H1 (cell line): ENCODE data around the gene AEBP1. TPM values are rescaled to one million over a fixed set of nuclear protein-coding genes. Genes with fewer than 3 reads are reported as not detected.

ENCODE experiments used
- CTCF ChIA-PET: fragments of 300-600 bp; sonication (Branson Sonifier 250); formaldehyde crosslinking; loops from one replicate; lab custom pipeline; 2021; ENCODE audit not compliant: partially characterized antibody; lab: Charles Lee
- POLR2A ChIA-PET: fragments of 300-600 bp; sonication (Branson Sonifier 250); formaldehyde crosslinking; loops from one replicate; lab custom pipeline; 2021; ENCODE audit warnings: inconsistent platforms; ENCODE audit not compliant: partially characterized antibody; lab: Charles Lee
- DNase-seq, 2 experiments: peaks; one replicate each; pipeline versions ENCODE4 v3.0.0 to v3.0.0-alpha.2; 2010 to 2022; ENCODE audit warnings: low spot score in 2 of 2, low read depth in 1 of 2, mixed read lengths in 1 of 2
- FAIRE-seq: peaks from 2 replicates; lab custom pipeline; 2011; peaks lifted over from hg19 to GRCh38; lab: Jason Lieb, UNC
- H2AFZ ChIP-seq: 2 replicates; pipeline ENCODE4 v1.8.1; 2012; ENCODE audit warnings: low read length, inconsistent platforms
- H2AK5ac ChIP-seq: 2 replicates; pipeline ENCODE4 v1.6.1; 2013; ENCODE audit warnings: low read depth, low read length
- H2BK120ac ChIP-seq: replicated peaks from 2 replicates; pipeline ENCODE3; 2013; ENCODE audit warnings: low read depth, low read length, inconsistent platforms
- H2BK12ac ChIP-seq: 2 replicates; pipeline ENCODE4 v1.6.1; 2013; ENCODE audit warnings: low read depth, low read length
- H2BK15ac ChIP-seq: 2 replicates; pipeline ENCODE4 v1.6.1; 2013; ENCODE audit warnings: low read length
- H2BK20ac ChIP-seq: 2 replicates; pipeline ENCODE4 v1.6.1; 2013; ENCODE audit warnings: low read length
- H2BK5ac ChIP-seq: 2 replicates; pipeline ENCODE4 v1.6.1; 2013; ENCODE audit warnings: low read depth, low read length
- H3K14ac ChIP-seq: 2 replicates; pipeline ENCODE4 v1.6.1; 2013; ENCODE audit warnings: inconsistent platforms; ENCODE audit not compliant: insufficient read length
- H3K18ac ChIP-seq: 2 replicates; pipeline ENCODE4 v1.6.1; 2013; ENCODE audit warnings: low read length; ENCODE audit errors: extremely low read depth
- H3K23ac ChIP-seq: 2 replicates; pipeline ENCODE4 v1.6.1; 2013; ENCODE audit warnings: inconsistent platforms; ENCODE audit not compliant: insufficient read length
- H3K23me2 ChIP-seq: 2 replicates; pipeline ENCODE4 v1.6.1; 2013; ENCODE audit warnings: low read depth, low read length
- H3K27ac ChIP-seq: 2 replicates; pipeline ENCODE4 v1.6.1; 2011; ENCODE audit warnings: low read depth, low read length, inconsistent platforms
- H3K27me3 ChIP-seq, 4 experiments: replicated peaks in 1 of 4; 1 replicate in 1 of 4; 2 replicates in 3 of 4; pipeline versions ENCODE4 v1.6.1 to v1.8.1; 2011 to 2013; ENCODE audit warnings: low read length in 3 of 4, mild to moderate bottlenecking in 3 of 4, inconsistent platforms in 2 of 4, mixed read lengths in 2 of 4, moderate library complexity in 1 of 4; ENCODE audit not compliant: control insufficient read depth in 3 of 4, insufficient read depth in 3 of 4; ENCODE audit errors: extremely low read depth in 1 of 4
- H3K36me3 ChIP-seq, 4 experiments: 2 replicates each; pipeline versions ENCODE4 v1.6.1 to v1.8.1; 2011 to 2013; ENCODE audit warnings: mild to moderate bottlenecking in 4 of 4, low read length in 3 of 4, moderate library complexity in 2 of 4, control low read depth in 1 of 4, inconsistent platforms in 1 of 4; ENCODE audit not compliant: insufficient read depth in 4 of 4, control insufficient read depth in 2 of 4
- H3K4ac ChIP-seq: replicated peaks from 2 replicates; pipeline ENCODE3; 2013; ENCODE audit warnings: low read length, low read depth, mixed read lengths, inconsistent platforms; ENCODE audit not compliant: insufficient read length
- H3K4me1 ChIP-seq, 4 experiments: replicated peaks in 1 of 4; 1 replicate in 1 of 4; 2 replicates in 3 of 4; pipeline versions ENCODE4 v1.6.1 to v1.8.1; 2011 to 2013; ENCODE audit warnings: low read length in 3 of 4, inconsistent platforms in 2 of 4, mixed read lengths in 1 of 4; ENCODE audit not compliant: insufficient read depth in 4 of 4, control insufficient read depth in 3 of 4
- H3K4me2 ChIP-seq, 2 experiments: 2 replicates each; pipeline versions ENCODE4 v1.6.1 to v1.8.1; 2011 to 2013; ENCODE audit warnings: low read depth in 2 of 2, low read length in 2 of 2, control low read depth in 1 of 2, inconsistent platforms in 1 of 2, mild to moderate bottlenecking in 1 of 2; ENCODE audit not compliant: insufficient read depth in 1 of 2
- H3K4me3 ChIP-seq, 4 experiments: fragments of 200-600, 300-600 bp in 1 of 4; sonication (generic), shearing (Covaris generic), sonication (Bioruptor Twin) in 1 of 4; 2 replicates each; pipeline versions ENCODE4 v1.5.1 to v1.8.1; 2011 to 2016; ENCODE audit warnings: low read length in 4 of 4, low read depth in 3 of 4, control low read depth in 2 of 4, inconsistent platforms in 2 of 4, mild to moderate bottlenecking in 2 of 4, mixed read lengths in 1 of 4, moderate library complexity in 1 of 4; ENCODE audit not compliant: insufficient read depth in 2 of 4; ENCODE audit errors: extremely low read depth in 1 of 4
- H3K56ac ChIP-seq: replicated peaks from 2 replicates; pipeline ENCODE3; 2013; ENCODE audit warnings: low read depth, mild to moderate bottlenecking, mixed read lengths, low read length, inconsistent platforms; ENCODE audit not compliant: insufficient read length
- H3K79me1 ChIP-seq: 2 replicates; pipeline ENCODE4 v1.6.1; 2013; ENCODE audit warnings: low read depth, low read length, control low read depth
- H3K79me2 ChIP-seq, 2 experiments: 2 replicates each; pipeline versions ENCODE4 v1.6.1 to v1.8.1; 2012 to 2013; ENCODE audit warnings: low read length in 2 of 2, mild to moderate bottlenecking in 2 of 2, inconsistent platforms in 1 of 2; ENCODE audit not compliant: insufficient read depth in 2 of 2, control insufficient read depth in 1 of 2
- H3K9ac ChIP-seq, 4 experiments: replicated peaks in 1 of 4; 1 replicate in 1 of 4; 2 replicates in 3 of 4; pipeline versions ENCODE4 v1.6.1 to v1.8.1; 2011 to 2013; ENCODE audit warnings: low read depth in 3 of 4, low read length in 3 of 4, control low read depth in 2 of 4, mild to moderate bottlenecking in 2 of 4, moderate library complexity in 2 of 4, inconsistent platforms in 1 of 4; ENCODE audit errors: extremely low read depth in 1 of 4
- H3K9me3 ChIP-seq, 2 experiments: 2 replicates each; pipeline versions ENCODE4 v1.6.1 to v1.8.1; 2012 to 2013; ENCODE audit warnings: mild to moderate bottlenecking in 2 of 2, moderate library complexity in 2 of 2, control low read depth in 1 of 2, inconsistent platforms in 1 of 2, low read depth in 1 of 2, low read length in 1 of 2, mixed read lengths in 1 of 2; ENCODE audit not compliant: insufficient read depth in 2 of 2
- H4K20me1 ChIP-seq, 2 experiments: replicated peaks in 1 of 2; 2 replicates each; pipeline versions ENCODE3 to v1.8.1; 2011 to 2013; ENCODE audit warnings: inconsistent platforms in 2 of 2, low read length in 2 of 2, mild to moderate bottlenecking in 1 of 2; ENCODE audit not compliant: insufficient read depth in 2 of 2, control insufficient read depth in 1 of 2
- H4K5ac ChIP-seq: 2 replicates; pipeline ENCODE4 v1.6.1; 2013; ENCODE audit warnings: low read length, low read depth, mixed read lengths, inconsistent platforms; ENCODE audit not compliant: insufficient read length
- H4K8ac ChIP-seq: 2 replicates; pipeline ENCODE4 v1.8.0; 2013; ENCODE audit warnings: mild to moderate bottlenecking, moderate library complexity, low read length, inconsistent platforms; ENCODE audit not compliant: insufficient read depth; ENCODE audit errors: extremely low read depth
- H4K91ac ChIP-seq: replicated peaks from 2 replicates; pipeline ENCODE3; 2013; ENCODE audit warnings: low read length, mixed read lengths, inconsistent platforms; ENCODE audit not compliant: insufficient read length
- FOSL1 ChIP-seq: IDR thresholded peaks from 2 replicates; pipeline ENCODE4 v1.6.1; 2011; ENCODE audit warnings: mild to moderate bottlenecking, low read depth, low read length, moderate library complexity; ENCODE audit not compliant: insufficient read depth
- RFX5 ChIP-seq: IDR thresholded peaks from 2 replicates; pipeline ENCODE4 v1.6.1; 2011; ENCODE audit warnings: low read depth, low read length, improper control_type of control experiment, borderline replicate concordance
- SRF ChIP-seq: IDR thresholded peaks from 2 replicates; pipeline ENCODE4 v1.6.1; 2011; ENCODE audit warnings: mild to moderate bottlenecking, low read depth, low read length, moderate library complexity
- TBP ChIP-seq: IDR thresholded peaks from 2 replicates; pipeline ENCODE4 v1.6.1; 2011; ENCODE audit warnings: low read depth, low read length, improper control_type of control experiment
- TCF12 ChIP-seq: IDR thresholded peaks from 2 replicates; pipeline ENCODE4 v1.6.1; 2011; ENCODE audit warnings: low read depth, mild to moderate bottlenecking, low read length
- USF2 ChIP-seq: IDR thresholded peaks from 2 replicates; pipeline ENCODE4 v1.6.1; 2011; ENCODE audit warnings: low read length, improper control_type of control experiment
- WGBS, 2 experiments: shearing (Covaris generic) in 1 of 2; methylation state at CpG; one replicate each; pipeline versions ENCODE4 v1.1.6 to v1.1.7; 2013 to 2015; ENCODE audit warnings: low lambda C conversion rate in 2 of 2, mixed read lengths in 2 of 2, inconsistent platforms in 1 of 2, low coverage in 1 of 2, missing lambda C conversion rate in 1 of 2; ENCODE audit not compliant: insufficient replicate concordance in 2 of 2, insufficient coverage in 1 of 2, insufficient read length in 1 of 2; ENCODE audit errors: extremely low coverage in 1 of 2, missing lambda C conversion rate in 1 of 2; 5-methylcytosine and 5-hydroxymethylcytosine counted together
- polyA plus RNA-seq, 7 experiments: library from polyadenylated mRNA; depleted of rRNA in 3 of 7; stranded (reverse) in 5 of 7; unstranded in 2 of 7; fragments of >200 nt in 5 of 7; fragments of 200-250 nt in 2 of 7; gene quantifications; 1 replicate in 5 of 7; 2 replicates in 1 of 7; 4 replicates in 1 of 7; pipeline versions ENCODE4 v1.2.1 to v1.2.3, GENCODE V29; 2011 to 2013; ENCODE audit warnings: missing spikeins in 2 of 7, mixed read lengths in 2 of 7
- total RNA-seq: library from RNA; stranded (reverse); fragmentation: NEBNext Ultra II Directional; extraction: Animal tissue kit (Norgen Biotek cat#: 25700); gene quantifications from 2 replicates; pipeline ENCODE4 v1.2.1, GENCODE V29; 2021

Gene AEBP1
- total and polyA plus RNA-seq, 2 of the 8 experiments (the other 6 are each of a cell fraction or from before 2014, with no cell fraction given): 10.4 to 41.2 TPM

DNA sequence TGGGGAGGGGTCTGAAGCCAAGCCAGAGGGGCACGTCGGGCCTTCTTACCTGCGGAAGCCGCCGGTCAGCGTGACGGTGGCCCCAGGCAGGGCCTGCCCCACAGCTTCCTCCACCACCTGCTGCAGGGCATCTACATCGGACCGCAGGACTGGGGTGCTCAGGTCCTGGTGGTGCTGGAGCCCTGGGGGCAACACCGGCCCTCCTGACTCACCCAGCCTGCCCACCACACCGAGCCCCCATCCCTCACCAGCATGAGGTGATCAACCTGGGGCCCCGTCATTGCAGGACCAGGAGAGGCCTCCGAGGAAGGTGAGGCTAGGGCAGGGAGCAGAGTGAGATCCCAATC, 29.8 kb upstream of the AEBP1 start:
- H3K27me3 ChIP-seq: no peaks in the 10 kb centered on the region
- no peak overlapping the region for H4K8ac ChIP-seq
- H3K36me3 ChIP-seq: peaks cover 17 to 27% (median 18%) of the 10 kb centered on the region in 4 experiments
- H3K18ac ChIP-seq: no peak overlapping the region
- no peak overlapping the region for H4K91ac ChIP-seq
- H4K20me1 ChIP-seq: peaks cover 0 to 8% of the 10 kb centered on the region in 2 experiments
- no peak overlapping the region for H2BK120ac ChIP-seq
- ChIA-PET POLR2A (interaction anchor here (1.4 to 5.5 kb wide), 2 partner anchors 9 to 13 kb away, joined by 3 to 48 read pairs; partner anchors contain the start of gene PGAM2), CTCF (interaction anchor here (1.3 kb wide), 1 partner anchor 41 kb away, joined by 3 read pairs; no protein-coding TSS in a partner anchor)
- H3K4me2 ChIP-seq: no peak overlapping the region
- H2BK15ac ChIP-seq: no peak overlapping the region
- H3K14ac ChIP-seq: no peak overlapping the region
- no peak overlapping the region for H2AK5ac ChIP-seq
- no peak overlapping the region for H3K56ac ChIP-seq
- no peak overlapping the region for H3K9ac ChIP-seq
- no peaks in the 10 kb centered on the region for H3K9me3 ChIP-seq
- no peaks in the 10 kb centered on the region for H3K79me2 ChIP-seq
- no peak overlapping the region for H2BK20ac ChIP-seq
- no peak for DNase-seq
- no peak overlapping the region for H3K27ac ChIP-seq
- no peaks in the 10 kb centered on the region for H3K79me1 ChIP-seq
- no peak for TF ChIP-seq TBP
- no peak for TF ChIP-seq RFX5
- no peak for TF ChIP-seq SRF
- TF ChIP-seq FOSL1: no peak
- no peak for TF ChIP-seq TCF12
- TF ChIP-seq USF2: no peak
- H4K5ac ChIP-seq: no peak overlapping the region
- H3K4me3 ChIP-seq: no peak overlapping the region
- no peaks in the 10 kb centered on the region for H3K4me1 ChIP-seq
- 79% methylated on average over 8 of the region's 13 CpGs; no CpG with 5 or more reads in 1 of the 2 experiments for WGBS, 2 experiments
- H2AFZ ChIP-seq: no peak overlapping the region
- no peak for FAIRE-seq
- no peak overlapping the region for H3K23ac ChIP-seq
- H2BK5ac ChIP-seq: no peak overlapping the region
- H3K23me2 ChIP-seq: no peaks in the 10 kb centered on the region
- no peak overlapping the region for H3K4ac ChIP-seq
- H2BK12ac ChIP-seq: no peak overlapping the region
